ENCODE measurements around the gene PHF8.

PHF8 gene

GRCh38 chrX:53950130-53950733 is 94.0 kb downstream of the PHF8 start:
- TF ChIP-seq CTCF (IDR thresholded peaks at IDR 0.05; ENCODE audit: extremely low read depth, insufficient read depth, missing control alignments), result no peak
- in situ Hi-C loops (cut with MboI; ENCODE audit: low pct_unique_long_range_greater_than_20kb, low sequenced_read_pairs, unreplicated experiment), result no loop called here
- DNase-seq (ENCODE audit: low spot score), result no peak

- TF ChIP-seq CTCF (IDR thresholded peaks at IDR 0.05; ENCODE audit: extremely low read depth, insufficient read depth, missing control alignments), result no peak
- in situ Hi-C loops (cut with MboI; ENCODE audit: low pct_unique_long_range_greater_than_20kb, low sequenced_read_pairs, unreplicated experiment), result no loop called here
- DNase-seq (ENCODE audit: low spot score), result no peak
Measured at GRCh38 chrX:53940180-53940579, 104.1 kb downstream of the PHF8 start.

- TF ChIP-seq CTCF (IDR thresholded peaks at IDR 0.05; ENCODE audit: extremely low read depth, insufficient read depth, missing control alignments), result no peak
- in situ Hi-C loops (cut with MboI; ENCODE audit: low pct_unique_long_range_greater_than_20kb, low sequenced_read_pairs, unreplicated experiment), result no loop called here
- DNase-seq (ENCODE audit: low spot score), result no peak
Measured at GRCh38 chrX:53939127-53939526, 105.1 kb downstream of the PHF8 start.

GRCh38 chrX:53930515-53931380 is 113.5 kb downstream of the PHF8 start:
- no peak for DNase-seq (ENCODE audit: low spot score)
- in situ Hi-C loops (cut with MboI; ENCODE audit: low pct_unique_long_range_greater_than_20kb, low sequenced_read_pairs, unreplicated experiment), result no loop called here
- no peak for TF ChIP-seq CTCF (IDR thresholded peaks at IDR 0.05; ENCODE audit: extremely low read depth, insufficient read depth, missing control alignments)

GRCh38 chrX:53926030-53926429 is 118.2 kb downstream of the PHF8 start:
- in situ Hi-C loops (cut with MboI; ENCODE audit: low pct_unique_long_range_greater_than_20kb, low sequenced_read_pairs, unreplicated experiment), result no loop called here
- TF ChIP-seq CTCF (IDR thresholded peaks at IDR 0.05; ENCODE audit: extremely low read depth, insufficient read depth, missing control alignments), result no peak
- no peak for DNase-seq (ENCODE audit: low spot score)

GRCh38 chrX:53918702-53919101 is 125.6 kb downstream of the PHF8 start:
- in situ Hi-C loops (cut with MboI; ENCODE audit: low pct_unique_long_range_greater_than_20kb, low sequenced_read_pairs, unreplicated experiment), result no loop called here

More at GRCh38 chrX:53918702-53919101, 125.6 kb downstream of the PHF8 start:
- DNase-seq (ENCODE audit: low spot score), result no peak
- no peak for TF ChIP-seq CTCF (IDR thresholded peaks at IDR 0.05; ENCODE audit: extremely low read depth, insufficient read depth, missing control alignments)
